ENCODE measurements around the gene HIP1R.

Gene HIP1R

GRCh38 chr12:122849352-122850047 lies 14.2 kb downstream of the HIP1R start:
- no peak for TF ChIP-seq CREB1 (IDR thresholded peaks at IDR 0.05; ENCODE audit: low read depth)

- no peak for TF ChIP-seq EGR1 (IDR thresholded peaks at IDR 0.05)
- no peak for TF ChIP-seq YY1 (IDR thresholded peaks at IDR 0.05; ENCODE audit: low read depth)
- no peak for TF ChIP-seq REST (IDR thresholded peaks at IDR 0.05; ENCODE audit: low read depth)
- TF ChIP-seq RAD21 (IDR thresholded peaks at IDR 0.05; ENCODE audit: low read depth): no peak
- no peak for TF ChIP-seq TAF1 (IDR thresholded peaks at IDR 0.05; ENCODE audit: low read depth)
- no peak for TF ChIP-seq NFIC (IDR thresholded peaks at IDR 0.05)
These were observed 14.8 kb downstream of the HIP1R start for GRCh38 chr12:122850048-122850445.

GRCh38 chr12:122850695-122851350 lies 15.6 kb downstream of the HIP1R start:
- no peak for TF ChIP-seq USF1 (IDR thresholded peaks at IDR 0.05)
- TF ChIP-seq NFIC (IDR thresholded peaks at IDR 0.05): no peak
- TF ChIP-seq TCF12 (IDR thresholded peaks at IDR 0.05; ENCODE audit: low read depth): no peak
- TF ChIP-seq MAX (IDR thresholded peaks at IDR 0.05): no peak
- TF ChIP-seq EP300 (IDR thresholded peaks at IDR 0.05; ENCODE audit: borderline replicate concordance): no peak
- TF ChIP-seq EGR1 (IDR thresholded peaks at IDR 0.05): no peak
- TF ChIP-seq CEBPB (IDR thresholded peaks at IDR 0.05): no peak
- no peak for TF ChIP-seq FOXM1 (IDR thresholded peaks at IDR 0.05; ENCODE audit: borderline replicate concordance, low read depth)
- TF ChIP-seq TAF1 (IDR thresholded peaks at IDR 0.05; ENCODE audit: low read depth): no peak
- TF ChIP-seq YY1 (IDR thresholded peaks at IDR 0.05; ENCODE audit: low read depth): no peak
- TF ChIP-seq TEAD4 (IDR thresholded peaks at IDR 0.05): no peak
- TF ChIP-seq ZBTB7A (IDR thresholded peaks at IDR 0.05; ENCODE audit: low read depth): no peak
- no peak for TF ChIP-seq CREB1 (IDR thresholded peaks at IDR 0.05; ENCODE audit: low read depth)
- TF ChIP-seq RAD21 (IDR thresholded peaks at IDR 0.05; ENCODE audit: low read depth): no peak
- no peak for TF ChIP-seq REST (IDR thresholded peaks at IDR 0.05; ENCODE audit: low read depth)

- TF ChIP-seq CREB1 (IDR thresholded peaks at IDR 0.05; ENCODE audit: low read depth) (no peak), CEBPB (IDR thresholded peaks at IDR 0.05) (no peak), MAX (IDR thresholded peaks at IDR 0.05) (no peak), TEAD4 (IDR thresholded peaks at IDR 0.05) (no peak), EGR1 (IDR thresholded peaks at IDR 0.05) (no peak), NFIC (IDR thresholded peaks at IDR 0.05) (no peak), EP300 (IDR thresholded peaks at IDR 0.05; ENCODE audit: borderline replicate concordance) (no peak), FOXM1 (IDR thresholded peaks at IDR 0.05; ENCODE audit: borderline replicate concordance, low read depth) (no peak), TAF1 (IDR thresholded peaks at IDR 0.05; ENCODE audit: low read depth) (no peak), ZBTB7A (IDR thresholded peaks at IDR 0.05; ENCODE audit: low read depth) (no peak), TCF12 (IDR thresholded peaks at IDR 0.05; ENCODE audit: low read depth) (no peak), RAD21 (IDR thresholded peaks at IDR 0.05; ENCODE audit: low read depth) (no peak)
These were observed 16.6 kb downstream of the HIP1R start for GRCh38 chr12:122851820-122852219.

GRCh38 chr12:122852336-122853275 lies 17.3 kb downstream of the HIP1R start:
- TF ChIP-seq MAX (IDR thresholded peaks at IDR 0.05): no peak
- no peak for TF ChIP-seq RAD21 (IDR thresholded peaks at IDR 0.05; ENCODE audit: low read depth)
- no peak for TF ChIP-seq TEAD4 (IDR thresholded peaks at IDR 0.05)

All from Ishikawa (cell line).